ENCODE data around the gene MUC6. TPM values are rescaled to one million over a fixed set of nuclear protein-coding genes. Genes with fewer than 3 reads are reported as not detected.

The MUC6 gene, protein sequence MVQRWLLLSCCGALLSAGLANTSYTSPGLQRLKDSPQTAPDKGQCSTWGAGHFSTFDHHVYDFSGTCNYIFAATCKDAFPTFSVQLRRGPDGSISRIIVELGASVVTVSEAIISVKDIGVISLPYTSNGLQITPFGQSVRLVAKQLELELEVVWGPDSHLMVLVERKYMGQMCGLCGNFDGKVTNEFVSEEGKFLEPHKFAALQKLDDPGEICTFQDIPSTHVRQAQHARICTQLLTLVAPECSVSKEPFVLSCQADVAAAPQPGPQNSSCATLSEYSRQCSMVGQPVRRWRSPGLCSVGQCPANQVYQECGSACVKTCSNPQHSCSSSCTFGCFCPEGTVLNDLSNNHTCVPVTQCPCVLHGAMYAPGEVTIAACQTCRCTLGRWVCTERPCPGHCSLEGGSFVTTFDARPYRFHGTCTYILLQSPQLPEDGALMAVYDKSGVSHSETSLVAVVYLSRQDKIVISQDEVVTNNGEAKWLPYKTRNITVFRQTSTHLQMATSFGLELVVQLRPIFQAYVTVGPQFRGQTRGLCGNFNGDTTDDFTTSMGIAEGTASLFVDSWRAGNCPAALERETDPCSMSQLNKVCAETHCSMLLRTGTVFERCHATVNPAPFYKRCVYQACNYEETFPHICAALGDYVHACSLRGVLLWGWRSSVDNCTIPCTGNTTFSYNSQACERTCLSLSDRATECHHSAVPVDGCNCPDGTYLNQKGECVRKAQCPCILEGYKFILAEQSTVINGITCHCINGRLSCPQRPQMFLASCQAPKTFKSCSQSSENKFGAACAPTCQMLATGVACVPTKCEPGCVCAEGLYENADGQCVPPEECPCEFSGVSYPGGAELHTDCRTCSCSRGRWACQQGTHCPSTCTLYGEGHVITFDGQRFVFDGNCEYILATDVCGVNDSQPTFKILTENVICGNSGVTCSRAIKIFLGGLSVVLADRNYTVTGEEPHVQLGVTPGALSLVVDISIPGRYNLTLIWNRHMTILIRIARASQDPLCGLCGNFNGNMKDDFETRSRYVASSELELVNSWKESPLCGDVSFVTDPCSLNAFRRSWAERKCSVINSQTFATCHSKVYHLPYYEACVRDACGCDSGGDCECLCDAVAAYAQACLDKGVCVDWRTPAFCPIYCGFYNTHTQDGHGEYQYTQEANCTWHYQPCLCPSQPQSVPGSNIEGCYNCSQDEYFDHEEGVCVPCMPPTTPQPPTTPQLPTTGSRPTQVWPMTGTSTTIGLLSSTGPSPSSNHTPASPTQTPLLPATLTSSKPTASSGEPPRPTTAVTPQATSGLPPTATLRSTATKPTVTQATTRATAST (N-terminal part only)
- total RNA-seq (2022; extraction: Qiagen RNA extraction) = 0.01 to 0.02 TPM (median 0.01 TPM) in 3 of 5 replicates, not detected in the others

DNA sequence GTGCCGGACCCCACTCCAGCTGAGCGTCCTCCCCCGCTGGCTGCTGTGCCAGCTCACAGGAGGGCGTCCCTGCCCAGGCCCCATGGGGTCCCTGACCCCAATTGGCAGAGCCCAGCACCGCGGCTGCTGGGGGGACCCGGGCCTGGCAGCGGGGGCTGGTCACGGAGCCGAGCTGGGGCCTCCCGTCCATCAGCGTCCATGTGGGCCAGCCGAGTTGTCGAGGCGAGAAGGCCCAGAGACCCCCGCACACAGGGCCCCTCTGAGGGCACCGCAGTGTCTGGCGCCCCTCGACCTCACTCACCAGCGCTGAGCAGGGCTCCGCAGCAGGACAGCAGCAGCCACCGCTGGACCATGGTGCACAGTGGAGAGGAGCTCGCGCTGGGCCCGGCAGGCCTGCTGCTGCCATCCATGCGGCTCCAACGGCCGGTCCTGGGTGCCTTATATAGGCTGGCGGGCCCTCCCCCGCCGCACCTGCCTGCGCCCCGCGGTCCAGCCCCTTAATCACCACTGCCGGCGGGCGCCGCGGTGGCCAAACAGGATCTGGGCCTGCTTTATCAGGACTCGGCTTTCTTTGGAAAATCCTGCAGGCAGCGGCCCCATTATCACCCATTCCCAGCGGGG lies at the start of gene MUC6:
Gene MUC6, minus strand, starts transcription at position 416 of the 621 bp plus-strand sequence. Its CDS starts 63 bp downstream, at position 353.

DNA sequence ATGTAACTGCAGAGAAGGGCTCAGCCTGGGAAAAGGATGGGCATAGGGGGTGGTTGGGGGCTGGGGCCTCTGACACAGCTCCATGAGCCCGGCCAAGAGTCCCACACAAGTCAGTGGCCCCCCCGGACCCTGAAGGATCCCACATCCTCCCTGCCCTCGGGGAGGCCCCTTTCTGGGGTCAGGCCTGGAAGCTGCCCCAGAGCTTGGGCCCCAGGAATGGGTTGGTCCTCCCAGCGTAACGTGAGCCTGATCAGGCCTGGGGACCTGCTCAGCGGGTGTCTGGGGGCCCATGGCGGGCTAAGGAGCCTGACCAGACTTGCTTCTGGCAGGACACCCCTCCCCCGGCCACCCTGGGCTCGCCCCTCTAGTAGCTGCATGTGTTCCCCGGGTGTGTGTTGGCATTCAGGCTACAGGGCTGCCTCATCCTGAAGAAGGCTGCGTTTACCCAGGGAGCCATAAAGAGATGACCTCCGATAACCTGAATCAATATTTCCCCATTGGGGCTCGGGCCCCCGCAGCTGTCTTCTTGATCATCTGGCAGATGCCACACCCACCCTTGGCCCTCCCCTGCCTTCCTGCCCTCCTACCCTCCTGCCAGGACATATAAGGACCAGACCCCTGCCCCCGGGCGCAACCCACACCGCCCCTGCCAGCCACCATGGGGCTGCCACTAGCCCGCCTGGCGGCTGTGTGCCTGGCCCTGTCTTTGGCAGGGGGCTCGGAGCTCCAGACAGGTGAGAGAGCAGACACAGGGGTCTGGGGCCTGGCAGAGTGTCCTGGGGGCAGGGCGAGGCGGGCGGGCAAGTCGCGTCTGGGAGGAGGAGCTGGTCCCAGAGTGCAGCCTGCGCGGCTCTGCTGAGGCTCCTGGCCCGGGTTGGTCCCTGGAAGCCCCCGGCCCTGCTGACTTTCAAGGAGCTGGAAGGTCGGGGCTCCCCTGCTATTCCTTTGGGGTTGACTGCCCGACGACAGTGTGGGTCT lies 38.0 kb upstream of the MUC6 start, which contains the start of gene MUC2:
Gene MUC2, plus strand, starts transcription at position 631 of the 978 bp plus-strand sequence.

Other genes with a start within 250 kb of the MUC6 start
- 1.4 to 2.7 TPM (median 2.0 TPM) in 5 replicates for gene CEND1, start 246.6 kb downstream of the MUC6 start, total RNA-seq (2022; extraction: Qiagen RNA extraction)
- 23.7 to 39.6 TPM (median 37.1 TPM) in 5 replicates for gene SLC25A22, start 238.4 kb downstream of the MUC6 start, total RNA-seq (2022; extraction: Qiagen RNA extraction)
- 8.7 to 17.7 TPM (median 16.6 TPM) in 5 replicates for gene PIDD1, start 231.5 kb downstream of the MUC6 start, total RNA-seq (2022; extraction: Qiagen RNA extraction)
- 1,648 to 2,773 TPM (median 2,446 TPM) in 5 replicates for gene RPLP2, start 226.8 kb downstream of the MUC6 start, total RNA-seq (2022; extraction: Qiagen RNA extraction)
- gene PNPLA2, start 217.8 kb downstream of the MUC6 start, total RNA-seq (2022; extraction: Qiagen RNA extraction) = 35.5 to 63.1 TPM (median 58.0 TPM) in 5 replicates
- 2.9 to 5.2 TPM (median 4.8 TPM) in 5 replicates for gene CRACR2B, start 208.8 kb downstream of the MUC6 start, total RNA-seq (2022; extraction: Qiagen RNA extraction)
- gene CD151, start 203.8 kb downstream of the MUC6 start, total RNA-seq (2022; extraction: Qiagen RNA extraction) = 725 to 879 TPM (median 864 TPM) in 5 replicates
- 590 to 758 TPM (median 644 TPM) in 5 replicates for gene POLR2L, start 194.2 kb downstream of the MUC6 start, total RNA-seq (2022; extraction: Qiagen RNA extraction)
- gene TSPAN4, start 193.9 kb downstream of the MUC6 start, total RNA-seq (2022; extraction: Qiagen RNA extraction) = 121 to 195 TPM (median 194 TPM) in 5 replicates
- 70.5 to 81.8 TPM (median 78.9 TPM) in 5 replicates for gene CHID1, start 125.9 kb downstream of the MUC6 start, total RNA-seq (2022; extraction: Qiagen RNA extraction)
- 32.5 to 38.3 TPM (median 37.2 TPM) in 5 replicates for gene AP2A2, start 110.8 kb downstream of the MUC6 start, total RNA-seq (2022; extraction: Qiagen RNA extraction)
- 0.14 to 0.97 TPM (median 0.27 TPM) in 5 replicates for gene MUC2, start 38.2 kb upstream of the MUC6 start, total RNA-seq (2022; extraction: Qiagen RNA extraction)
- gene MUC5AC, start 121.2 kb upstream of the MUC6 start, total RNA-seq (2022; extraction: Qiagen RNA extraction) = 1.9 to 4.1 TPM (median 3.2 TPM) in 5 replicates
- 2.4 to 4.2 TPM (median 3.0 TPM) in 5 replicates for gene MUC5B, start 186.3 kb upstream of the MUC6 start, total RNA-seq (2022; extraction: Qiagen RNA extraction)

Data from A549 treated with CORT108297 at 1 μM for 4 hours (cell line).